Measurements from ENCODE around the gene ODAD3. TPM values are rescaled to one million over a fixed set of nuclear protein-coding genes. Genes with fewer than 3 reads are reported as not detected.

The ODAD3 gene
- total RNA-seq, 4 donors from 2014 or later, result 0.17 to 0.33 TPM; not detected in 2

DNA sequence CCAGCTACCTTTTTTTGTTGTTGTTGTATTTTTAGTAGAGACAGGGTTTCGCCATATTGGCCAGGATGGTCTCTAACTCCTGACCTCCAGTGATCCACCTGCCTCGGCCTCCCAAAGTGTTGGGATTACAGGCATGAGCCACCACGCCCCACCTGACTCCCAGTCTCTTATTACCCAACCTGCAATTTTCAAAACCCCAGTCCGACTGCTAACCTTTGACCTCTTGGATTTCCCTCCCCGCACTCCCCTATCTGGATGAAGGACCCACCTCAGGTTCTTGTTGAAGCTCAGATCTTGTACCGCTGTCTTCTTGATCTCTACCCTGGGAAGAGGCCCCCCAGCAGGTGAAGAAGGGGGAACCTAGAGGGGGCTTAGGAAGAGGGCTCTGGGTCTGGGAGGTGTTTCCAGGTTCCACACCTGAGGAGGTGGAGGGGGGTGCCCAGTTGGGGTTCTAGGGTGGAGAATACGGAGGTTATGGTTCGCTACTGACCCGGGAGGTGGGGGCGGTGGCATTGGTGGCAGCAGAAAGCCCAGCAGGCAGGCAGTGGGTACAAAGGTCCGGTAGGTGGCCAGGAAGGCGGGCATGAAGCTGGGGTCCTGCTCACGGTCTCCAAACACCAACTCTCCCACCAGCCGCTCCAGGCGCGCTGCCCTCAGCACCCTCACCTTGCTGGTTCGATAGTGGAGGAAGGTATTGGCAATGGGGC is 18.4 kb downstream of the ODAD3 start:
- no peak for TF ChIP-seq CTCF (IDR thresholded peaks at IDR 0.05; ENCODE audit: low read depth)

DNA sequence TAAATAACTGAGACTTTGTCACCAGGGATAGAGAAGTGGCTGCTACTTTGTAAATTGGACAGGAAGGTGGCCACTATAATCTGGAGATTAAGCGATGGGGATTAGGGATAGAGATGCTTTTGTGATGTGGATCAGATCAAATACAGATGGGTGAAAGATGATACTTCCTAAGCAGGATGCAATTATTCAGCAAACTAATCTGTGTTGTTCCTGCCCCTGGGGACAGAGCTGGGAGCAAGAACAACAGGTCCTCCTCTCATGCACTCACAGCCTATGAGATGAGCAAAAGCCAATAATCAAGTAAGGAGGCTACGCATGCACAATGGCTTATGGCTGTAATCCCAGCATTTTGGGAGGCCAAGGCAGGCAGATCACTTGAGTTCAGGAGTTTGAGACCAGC is 20.4 kb downstream of the ODAD3 start:
- no peak for TF ChIP-seq CTCF (IDR thresholded peaks at IDR 0.05; ENCODE audit: low read depth)

GRCh38 chr19:11410682-11411081 is 24.2 kb downstream of the ODAD3 start:
- TF ChIP-seq CTCF (IDR thresholded peaks at IDR 0.05; ENCODE audit: low read depth), result no peak

DNA sequence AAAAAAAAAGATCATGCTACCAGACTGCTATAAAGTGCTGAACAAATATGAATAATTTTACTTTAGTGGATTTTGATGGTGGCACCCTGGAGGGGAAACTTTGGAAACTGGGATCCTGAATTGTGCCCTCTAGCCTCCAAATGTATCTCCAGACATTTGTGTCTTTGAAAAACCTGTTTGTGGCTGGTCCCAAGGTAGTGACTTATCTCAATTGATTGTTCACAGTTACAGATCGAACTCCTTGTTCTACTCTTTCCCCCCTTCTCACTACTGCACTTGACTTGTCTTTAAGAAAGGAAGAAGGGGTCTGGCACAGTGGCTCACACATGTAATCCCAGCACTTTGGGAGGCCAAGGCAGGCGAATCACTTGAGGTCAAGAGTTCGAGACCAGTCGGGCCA is 26.3 kb downstream of the ODAD3 start:
- TF ChIP-seq CTCF (IDR thresholded peaks at IDR 0.05; ENCODE audit: low read depth), result no peak

GRCh38 chr19:11405846-11406643 is 28.9 kb downstream of the ODAD3 start:
- TF ChIP-seq CTCF (IDR thresholded peaks at IDR 0.05; ENCODE audit: low read depth), result no peak

DNA sequence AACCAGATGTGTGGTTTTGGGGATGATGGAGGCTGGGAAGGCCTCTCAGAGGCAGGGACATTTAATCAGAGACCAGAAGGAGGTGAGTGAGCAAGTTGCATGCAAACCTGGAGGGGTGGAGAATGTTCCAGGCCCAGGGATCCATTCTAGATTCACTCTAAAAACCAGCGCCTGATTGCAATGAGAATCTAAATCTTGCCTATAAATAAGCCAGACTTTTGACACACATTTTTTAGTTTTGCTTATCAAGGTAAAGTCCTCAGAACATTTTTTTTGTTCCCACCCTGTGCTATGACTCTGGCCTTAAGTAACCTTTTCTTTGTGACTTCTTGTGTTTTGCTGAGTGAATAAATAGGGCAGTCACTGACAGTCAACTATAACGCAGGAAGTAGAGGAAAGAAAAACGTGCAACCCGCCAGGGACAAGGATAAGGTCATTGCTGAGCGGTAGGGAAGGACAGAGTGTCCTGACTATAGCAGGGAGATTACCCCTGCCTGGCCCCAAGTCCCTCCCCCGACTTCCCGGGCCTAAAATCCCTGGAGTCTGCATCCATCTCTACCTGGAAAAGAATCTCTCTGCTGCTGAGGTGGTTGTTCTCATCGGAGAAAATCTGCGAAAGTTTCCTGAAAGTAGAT is 30.2 kb downstream of the ODAD3 start:
- no peak for TF ChIP-seq CTCF (IDR thresholded peaks at IDR 0.05; ENCODE audit: low read depth)

All from subcutaneous adipose tissue (tissue), 4 donors.